UCSD-AML1 (cell line): ENCODE data around the gene CNST.
"Not testable (repeated sequence)": the region's sequence is repeated elsewhere in the genome, so short reads cannot be mapped to it uniquely, and the experiment has no call there.

Experiments
- DNase-seq: peaks from one replicate; lab custom pipeline; 2025; ENCODE audit not compliant: unreplicated experiment; lab: John Stamatoyannopoulos, UW

Gene CNST

GRCh38 chr1:246669659-246670058 is 103.4 kb downstream of the CNST start:
- no peak for DNase-seq

GRCh38 chr1:246674049-246674448 is 107.8 kb downstream of the CNST start:
- no peak for DNase-seq

GRCh38 chr1:246677842-246678241 is 111.6 kb downstream of the CNST start:
- DNase-seq, result no peak

DNA sequence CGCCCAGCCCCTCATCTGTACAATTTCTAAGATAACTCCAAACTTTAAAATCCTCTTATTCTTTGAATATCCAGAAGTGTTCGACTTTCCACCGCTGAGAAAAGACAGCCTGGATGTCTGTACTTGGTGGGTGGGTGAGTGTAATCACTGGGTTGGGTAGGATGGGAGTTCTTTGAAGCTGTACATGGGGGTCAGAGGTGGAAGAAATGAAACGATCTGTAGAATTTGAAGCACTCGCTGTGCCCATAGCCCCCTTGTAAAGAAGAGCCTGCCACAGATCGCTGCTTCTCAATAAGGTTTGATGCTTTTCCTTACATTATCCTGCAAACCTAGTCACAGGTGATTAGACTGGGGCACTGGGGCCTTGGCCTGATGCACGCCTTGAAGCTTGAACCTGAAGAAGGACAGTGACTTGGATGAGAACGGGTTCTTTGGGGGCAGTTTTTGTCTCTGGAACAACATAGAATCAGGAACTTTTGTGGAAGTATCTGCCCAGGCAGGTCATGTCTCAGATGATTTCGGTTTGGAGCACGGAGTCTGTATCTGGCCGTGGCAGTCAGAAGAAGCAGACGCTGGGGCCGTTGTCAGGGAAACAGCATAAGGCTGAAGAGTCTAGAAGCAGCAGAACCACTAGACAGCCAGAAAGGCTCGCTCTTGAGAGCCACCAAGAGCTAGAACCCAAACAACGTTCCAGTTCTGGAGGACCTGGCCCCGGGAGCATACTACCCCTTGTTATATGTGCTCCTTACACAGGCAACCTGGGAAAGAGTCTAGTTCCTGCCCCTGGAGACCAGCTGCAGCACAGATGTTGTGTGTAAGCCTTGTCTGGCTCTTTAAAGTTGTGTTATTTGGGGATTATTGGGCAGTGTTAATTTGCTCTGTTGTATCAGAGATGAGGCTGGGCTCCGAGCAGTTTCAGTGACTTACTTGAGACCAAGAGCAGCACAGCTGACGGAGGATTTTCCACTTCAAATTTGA is 112.8 kb downstream of the CNST start:
- DNase-seq, result no peak

GRCh38 chr1:246679794-246680177 is 113.5 kb downstream of the CNST start:
- no peak for DNase-seq

GRCh38 chr1:246680190-246680589 is 113.9 kb downstream of the CNST start:
- no peak for DNase-seq

- DNase-seq, result no peak
Measured at GRCh38 chr1:246680696-246681130, 114.5 kb downstream of the CNST start.

GRCh38 chr1:246681900-246682895 is 115.9 kb downstream of the CNST start:
- DNase-seq, result no peak

DNA sequence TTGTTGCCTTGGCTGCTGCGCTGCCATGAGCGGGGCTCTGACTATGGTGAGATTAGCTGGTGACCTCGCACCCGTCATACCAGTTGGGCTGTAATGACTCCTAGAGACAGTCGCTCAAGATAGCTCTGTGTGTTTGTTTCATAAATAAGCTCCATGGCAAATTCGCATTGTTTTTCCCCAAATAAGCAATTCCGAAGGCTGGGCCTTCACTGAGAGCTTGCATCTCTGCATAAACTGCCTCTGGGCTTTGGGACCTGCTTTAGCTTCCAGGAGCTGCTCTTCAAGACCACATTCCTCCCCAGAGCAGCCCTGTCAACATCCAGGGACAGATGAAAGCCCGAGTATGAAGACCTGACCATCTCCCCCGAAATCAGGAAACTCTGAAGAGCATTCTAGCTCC is 117.3 kb downstream of the CNST start:
- no peak for DNase-seq

DNA sequence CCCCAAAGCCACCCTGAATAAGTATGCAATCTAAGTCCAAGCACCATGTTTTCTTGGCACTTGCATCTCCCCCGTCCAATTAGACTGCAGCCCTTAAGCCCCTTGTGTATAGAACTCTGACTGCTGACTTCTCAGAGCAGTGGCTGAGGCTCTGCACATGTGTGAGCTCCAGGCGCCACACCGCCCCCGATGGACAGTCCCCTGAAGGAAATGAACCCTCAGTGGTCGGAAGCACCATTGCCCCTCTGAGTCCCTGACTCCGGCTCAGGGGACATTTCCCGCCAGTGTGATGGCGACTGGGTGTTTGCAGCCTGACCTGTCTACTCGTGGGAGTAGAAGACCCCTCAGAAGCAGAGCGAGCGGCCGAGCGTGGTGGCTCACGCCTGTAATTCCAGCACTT is 120.7 kb downstream of the CNST start:
- DNase-seq, result no peak

GRCh38 chr1:246689409-246690008 is 123.3 kb downstream of the CNST start:
- peak; percentile 42 for DNase-seq

DNA sequence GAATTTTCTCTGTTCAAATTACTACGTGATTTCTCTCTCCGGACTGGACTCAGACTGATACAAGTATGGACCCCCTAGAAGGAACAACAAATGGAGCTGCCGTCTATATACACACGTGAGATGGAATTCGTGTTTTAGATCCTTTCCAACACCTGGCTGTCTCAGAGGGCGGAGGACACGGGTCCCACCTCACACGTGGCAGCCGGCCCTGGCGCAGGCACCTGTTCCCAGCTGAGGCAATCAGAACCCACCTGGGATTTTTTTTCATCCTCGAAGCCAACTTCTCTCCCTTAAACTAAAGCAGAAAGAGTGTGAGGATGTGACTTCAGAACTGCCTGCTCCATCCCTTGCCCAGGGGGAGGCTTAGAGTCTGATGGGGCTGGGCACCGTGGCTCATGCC is 123.8 kb downstream of the CNST start:
- no peak for DNase-seq

- no peak for DNase-seq
Measured at GRCh38 chr1:246691622-246692495, 125.6 kb downstream of the CNST start.

- DNase-seq, result not testable (repeated sequence)
Measured at GRCh38 chr1:246694213-246694895, 128.1 kb downstream of the CNST start.

- DNase-seq, result no peak
Measured at GRCh38 chr1:246695136-246695535, 128.9 kb downstream of the CNST start.

GRCh38 chr1:246695666-246696065 is 129.4 kb downstream of the CNST start:
- DNase-seq, result no peak

DNA sequence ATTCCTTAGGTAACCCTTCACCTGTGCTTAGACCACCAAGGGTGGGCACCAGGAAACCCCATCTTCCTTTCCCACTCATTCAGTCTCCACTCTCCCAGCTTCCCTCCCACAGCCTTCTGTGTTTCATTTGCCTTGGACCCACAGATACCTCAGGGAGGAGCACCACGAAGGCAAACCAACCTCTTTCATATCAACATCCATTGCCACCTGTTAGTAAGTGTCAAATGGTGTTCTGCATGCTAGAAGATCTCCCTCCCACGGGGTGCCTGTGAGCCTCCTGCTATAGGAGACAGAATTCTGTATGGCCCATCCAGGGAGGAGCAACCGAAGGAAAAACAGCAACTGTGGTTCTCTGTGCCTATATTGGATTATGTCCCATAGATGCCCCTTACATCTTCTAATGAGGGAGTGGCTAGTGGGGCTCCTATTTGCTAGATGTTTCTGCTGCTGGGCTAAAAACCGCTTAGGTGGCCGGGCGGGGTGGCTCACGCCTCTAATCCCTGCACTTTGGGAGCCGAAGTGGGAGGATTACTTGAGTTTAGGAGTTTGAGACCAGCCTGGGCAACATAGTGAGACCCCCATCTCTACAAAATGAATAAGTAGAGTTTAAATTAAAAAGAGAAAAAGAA is 132.3 kb downstream of the CNST start:
- DNase-seq, result no peak

GRCh38 chr1:246699095-246699735 is 133.0 kb downstream of the CNST start:
- peak; percentile 78 for DNase-seq

DNA sequence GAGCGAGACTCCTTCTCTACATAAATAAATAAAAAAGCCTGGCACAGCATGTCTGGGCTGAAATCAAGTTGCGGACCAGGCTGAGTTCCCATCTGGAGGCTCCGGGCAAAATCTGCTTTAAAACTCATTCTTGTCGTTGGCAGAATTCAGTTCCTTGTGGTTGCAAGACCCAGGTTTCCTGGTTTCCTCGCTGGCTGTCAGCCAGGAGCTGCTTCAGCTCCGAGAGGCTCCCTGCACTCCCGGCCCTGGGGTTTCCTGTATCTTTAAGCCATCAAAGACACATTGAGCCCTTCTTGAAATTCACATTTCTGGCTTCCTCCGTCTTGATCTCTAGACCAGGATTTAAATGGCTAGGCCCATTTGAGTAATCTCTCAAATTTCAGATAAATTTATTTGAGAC is 137.3 kb downstream of the CNST start:
- DNase-seq, result peak; percentile 67
